ENCODE results near the gene ERCC1. TPM values are rescaled to one million over a fixed set of nuclear protein-coding genes. Genes with fewer than 3 reads are reported as not detected.

Gene ERCC1
- total and polyA plus RNA-seq, 2 of the 13 experiments (the other 11 are each of a cell fraction or from before 2014, with no cell fraction given), result 40.0 to 66.4 TPM

DNA sequence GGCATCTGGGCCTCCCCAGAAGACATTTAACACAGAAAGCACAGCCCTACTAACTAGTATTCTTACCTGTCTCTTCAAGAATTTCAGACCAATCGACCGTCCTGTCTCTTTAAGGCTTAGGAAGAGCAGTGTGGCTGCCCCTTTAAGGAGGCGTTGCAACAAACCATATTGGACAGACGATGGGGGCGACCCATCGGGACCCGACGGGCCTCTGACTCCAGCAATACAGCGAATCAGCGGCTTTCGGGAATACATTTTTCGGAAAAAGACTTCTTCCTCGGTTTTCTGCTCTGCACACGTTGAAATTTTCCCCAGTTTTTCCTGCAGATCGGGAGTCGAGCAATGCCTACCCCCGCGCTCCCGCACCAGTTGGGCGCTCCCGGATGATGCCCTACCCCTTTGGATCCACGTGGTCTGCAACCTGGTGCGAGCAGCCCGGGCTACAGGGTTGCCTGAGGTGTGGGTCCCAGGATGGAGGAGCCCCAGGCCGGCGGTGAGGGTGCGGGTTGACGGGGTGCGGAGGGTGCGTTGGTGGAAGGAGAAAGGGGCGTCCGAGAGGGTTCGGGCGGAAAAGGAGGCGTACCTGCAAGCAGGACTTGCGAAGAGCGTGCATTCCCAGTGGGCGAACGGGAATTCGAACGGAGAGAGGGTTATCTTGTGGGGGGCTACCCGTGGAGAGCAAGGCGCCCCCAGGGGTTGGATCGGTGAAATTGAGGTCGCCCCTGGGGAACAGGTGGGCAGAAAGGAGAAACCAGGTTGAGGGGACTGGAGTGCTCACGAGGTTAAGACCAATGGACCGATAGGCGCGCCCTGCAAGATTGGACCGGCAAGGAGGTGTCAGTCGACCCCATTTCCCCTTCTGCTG lies 17.3 kb downstream of the ERCC1 start, which contains the start of gene POLR1G (continued):
- TF ChIP-seq NR2C2 (CRISPR knock-in tag; IDR thresholded peaks at IDR 0.05; ENCODE audit: borderline replicate concordance) (peak; percentile 50; the same call in 1 of the 2 replicates), PRMT3 (CRISPR knock-in tag; IDR thresholded peaks at IDR 0.05; ENCODE audit: borderline replicate concordance, low read depth) (no peak), ZNF788 (CRISPR knock-in tag; IDR thresholded peaks at IDR 0.05; ENCODE audit: borderline replicate concordance) (peak; percentile 71; the same call in 1 of the 2 replicates), KLF11 (CRISPR knock-in tag; IDR thresholded peaks at IDR 0.05) (0 out of 2 replicates have a peak, but pooled peaks have one; percentile 48), ARNT (IDR thresholded peaks at IDR 0.05) (no peak), ZNF160 (CRISPR knock-in tag; IDR thresholded peaks at IDR 0.05) (no peak), GATAD2A (CRISPR knock-in tag; IDR thresholded peaks at IDR 0.05) (peak; percentile 9; the same call in 1 of the 2 replicates), KDM4B (CRISPR knock-in tag; IDR thresholded peaks at IDR 0.05) (no peak), CCAR2 (optimal IDR thresholded peaks at IDR 0.05; ENCODE audit: low read depth, low read length) (no peak), CREM (IDR thresholded peaks at IDR 0.05) (peak; percentile 76), CREM (CRISPR knock-in tag; IDR thresholded peaks at IDR 0.05) (no peak), ZNF430 (CRISPR knock-in tag; IDR thresholded peaks at IDR 0.05) (no peak), THAP11 (CRISPR knock-in tag; IDR thresholded peaks at IDR 0.05) (peak; percentile 92), ZFX (CRISPR knock-in tag; IDR thresholded peaks at IDR 0.05; ENCODE audit: low read depth) (peak; percentile 72), ASH2L (IDR thresholded peaks at IDR 0.05; ENCODE audit: insufficient read length, low read depth, low read length) (peak; percentile 87), ZNF143 (CRISPR knock-in tag; IDR thresholded peaks at IDR 0.05) (peak; percentile 68; the same call in 1 of the 2 replicates), SATB2 (CRISPR knock-in tag; IDR thresholded peaks at IDR 0.05) (no peak), ZNF264 (CRISPR knock-in tag; IDR thresholded peaks at IDR 0.05) (peak; percentile 2; the same call in 1 of the 2 replicates), KMT2B (CRISPR knock-in tag; IDR thresholded peaks at IDR 0.05) (no peak; the same call in 1 of the 2 replicates), ZNF431 (CRISPR knock-in tag; IDR thresholded peaks at IDR 0.05; ENCODE audit: borderline replicate concordance, low read depth) (no peak), FOXO1 (CRISPR knock-in tag; IDR thresholded peaks at IDR 0.05) (no peak), DNMT3B (CRISPR knock-in tag; conservative IDR thresholded peaks at IDR 0.05) (no peak), ARID2 (CRISPR knock-in tag; IDR thresholded peaks at IDR 0.05; ENCODE audit: borderline replicate concordance) (peak; percentile 63; the same call in 1 of the 2 replicates), FOXC1 (CRISPR knock-in tag; IDR thresholded peaks at IDR 0.05; ENCODE audit: borderline replicate concordance) (peak; percentile 31; the same call in 1 of the 2 replicates), RAD21 (CRISPR knock-in tag; IDR thresholded peaks at IDR 0.05) (0 out of 2 replicates have a peak, but pooled peaks have one; percentile 30), HMG20A (CRISPR knock-in tag; IDR thresholded peaks at IDR 0.05; ENCODE audit: borderline replicate concordance) (no peak), NCOR1 (IDR thresholded peaks at IDR 0.05; ENCODE audit: borderline replicate concordance, low read length) (peak; percentile 56; the same call in 1 of the 2 replicates), SNAI1 (CRISPR knock-in tag; IDR thresholded peaks at IDR 0.05; ENCODE audit: borderline replicate concordance) (no peak), ZFP82 (CRISPR knock-in tag; IDR thresholded peaks at IDR 0.05; ENCODE audit: borderline replicate concordance) (0 out of 2 replicates have a peak, but pooled peaks have one; percentile 36)
- TF ChIP-seq, protein P1, sequence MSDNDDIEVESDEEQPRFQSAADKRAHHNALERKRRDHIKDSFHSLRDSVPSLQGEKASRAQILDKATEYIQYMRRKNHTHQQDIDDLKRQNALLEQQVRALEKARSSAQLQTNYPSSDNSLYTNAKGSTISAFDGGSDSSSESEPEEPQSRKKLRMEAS (IDR thresholded peaks at IDR 0.05), result peak; percentile 98
- TF ChIP-seq, protein P2, sequence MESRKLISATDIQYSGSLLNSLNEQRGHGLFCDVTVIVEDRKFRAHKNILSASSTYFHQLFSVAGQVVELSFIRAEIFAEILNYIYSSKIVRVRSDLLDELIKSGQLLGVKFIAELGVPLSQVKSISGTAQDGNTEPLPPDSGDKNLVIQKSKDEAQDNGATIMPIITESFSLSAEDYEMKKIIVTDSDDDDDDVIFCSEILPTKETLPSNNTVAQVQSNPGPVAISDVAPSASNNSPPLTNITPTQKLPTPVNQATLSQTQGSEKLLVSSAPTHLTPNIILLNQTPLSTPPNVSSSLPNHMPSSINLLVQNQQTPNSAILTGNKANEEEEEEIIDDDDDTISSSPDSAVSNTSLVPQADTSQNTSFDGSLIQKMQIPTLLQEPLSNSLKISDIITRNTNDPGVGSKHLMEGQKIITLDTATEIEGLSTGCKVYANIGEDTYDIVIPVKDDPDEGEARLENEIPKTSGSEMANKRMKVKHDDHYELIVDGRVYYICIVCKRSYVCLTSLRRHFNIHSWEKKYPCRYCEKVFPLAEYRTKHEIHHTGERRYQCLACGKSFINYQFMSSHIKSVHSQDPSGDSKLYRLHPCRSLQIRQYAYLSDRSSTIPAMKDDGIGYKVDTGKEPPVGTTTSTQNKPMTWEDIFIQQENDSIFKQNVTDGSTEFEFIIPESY (CRISPR knock-in tag; IDR thresholded peaks at IDR 0.05), result no peak
